ENCODE results near the gene PPY. TPM values are rescaled to one million over a fixed set of nuclear protein-coding genes. Genes with fewer than 3 reads are reported as not detected.
"Not testable (repeated sequence)": the region's sequence is repeated elsewhere in the genome, so short reads cannot be mapped to it uniquely, and the experiment has no call there.

PPY gene
- total RNA-seq, 1 donor from 2014 or later = not detected

DNA sequence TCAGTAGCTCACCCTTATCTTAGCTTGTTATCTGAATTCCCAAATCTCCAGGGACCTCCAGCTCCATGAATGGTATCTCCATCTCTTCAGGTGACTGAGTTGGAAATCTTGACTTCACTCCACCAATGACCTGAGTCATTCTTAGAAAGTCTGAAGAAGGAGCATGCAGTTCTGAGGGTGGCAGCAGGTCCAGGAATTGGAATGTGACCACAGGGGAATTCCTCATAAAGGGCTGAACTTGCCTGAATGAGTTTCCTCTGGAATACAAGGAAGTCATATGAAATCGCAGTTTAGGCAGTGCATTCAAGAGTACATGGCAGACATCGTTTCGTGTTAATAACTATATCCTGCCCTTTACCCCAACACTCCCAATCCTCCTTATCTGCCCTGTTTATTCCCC, 24.0 kb upstream of the PPY start:
- no peak for DNase-seq (ENCODE audit: low spot score)

DNA sequence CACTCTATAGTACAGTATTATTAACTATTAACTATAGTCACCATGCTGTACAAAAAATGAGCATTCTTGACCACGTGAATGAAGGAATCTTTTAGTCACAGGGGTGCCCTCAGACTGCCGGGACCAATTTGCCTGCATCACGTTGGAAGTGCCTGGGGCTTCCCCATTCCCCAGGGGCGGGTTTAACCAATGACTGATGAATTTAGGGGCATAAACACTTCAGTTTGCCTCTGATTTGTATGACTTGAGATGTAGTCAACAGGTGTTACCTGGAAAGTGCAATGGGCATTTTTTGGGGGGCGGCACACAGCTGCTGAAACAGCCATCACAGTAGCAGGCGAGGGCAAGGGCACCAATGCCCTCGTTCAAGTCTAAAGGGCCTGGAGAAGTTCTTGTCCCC, 20.2 kb upstream of the PPY start:
- no peak for DNase-seq (ENCODE audit: low spot score)

DNA sequence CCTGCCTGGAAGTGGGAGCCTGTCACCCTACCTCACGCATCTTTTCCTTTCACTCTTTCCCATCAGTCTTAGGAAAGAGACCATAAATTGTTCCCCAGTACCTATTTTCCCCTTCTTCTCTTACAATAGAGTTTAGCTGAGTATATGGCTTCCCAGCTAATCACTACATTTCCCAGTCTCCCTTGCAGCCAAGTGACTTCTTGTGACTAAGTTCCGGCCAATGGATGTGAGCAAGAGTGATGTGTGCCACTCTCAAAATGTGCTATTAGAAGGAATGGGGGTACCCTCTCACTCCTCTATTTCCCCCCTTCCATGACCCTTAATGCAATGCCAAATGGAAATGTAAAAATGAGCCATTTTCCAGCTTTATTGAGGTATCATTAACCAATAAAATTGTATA, 19.7 kb upstream of the PPY start:
- DNase-seq (ENCODE audit: low spot score) = no peak

DNA sequence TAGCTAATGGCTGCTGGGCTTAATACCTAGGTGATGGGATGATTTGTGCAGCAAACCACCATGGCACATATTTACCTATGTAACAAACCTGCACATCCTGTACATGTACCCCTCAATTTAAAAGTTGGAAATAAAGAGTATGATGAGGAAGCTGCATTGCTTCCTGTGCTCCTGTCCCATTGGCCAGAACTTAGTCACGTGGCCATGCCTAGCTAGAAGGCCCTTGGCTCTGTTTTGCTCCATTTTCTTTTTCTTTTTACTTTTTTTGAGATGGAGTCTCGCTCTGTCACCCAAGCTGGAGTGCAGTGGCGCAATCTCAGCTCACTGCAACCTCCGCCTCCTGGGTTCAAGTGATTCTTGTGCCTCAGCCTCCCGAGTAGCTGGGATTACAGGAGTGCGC, 19.0 kb upstream of the PPY start:
- DNase-seq (ENCODE audit: low spot score) = not testable (repeated sequence)

DNA sequence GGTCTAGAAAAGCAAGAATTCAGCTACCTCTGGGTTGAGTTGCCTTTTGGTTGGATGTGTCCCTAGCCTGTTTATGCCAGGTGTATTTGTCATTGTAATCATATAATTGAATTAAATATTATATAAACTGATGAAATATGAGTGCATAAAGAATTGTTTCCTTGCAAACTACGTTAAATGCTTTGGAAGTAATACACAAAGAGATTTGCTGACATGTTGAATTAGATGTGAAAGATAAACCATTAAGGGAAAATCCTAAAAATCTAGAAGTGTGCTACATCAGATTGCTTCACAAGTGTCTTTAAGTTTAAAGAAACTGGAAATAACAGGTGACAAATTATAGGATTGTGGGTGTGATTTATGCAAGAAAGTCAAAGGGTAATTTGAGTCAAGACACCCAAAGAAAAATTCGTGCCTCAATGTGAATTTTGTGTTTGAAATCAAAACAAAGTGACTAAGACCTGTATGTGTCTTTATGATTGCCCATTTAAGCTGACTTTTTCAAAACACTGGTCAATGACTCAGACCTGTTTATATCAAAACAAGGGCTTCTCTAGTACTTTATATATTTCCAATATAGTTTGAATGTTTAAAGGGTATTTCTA, 16.6 kb upstream of the PPY start:
- no peak for DNase-seq (ENCODE audit: low spot score)

DNA sequence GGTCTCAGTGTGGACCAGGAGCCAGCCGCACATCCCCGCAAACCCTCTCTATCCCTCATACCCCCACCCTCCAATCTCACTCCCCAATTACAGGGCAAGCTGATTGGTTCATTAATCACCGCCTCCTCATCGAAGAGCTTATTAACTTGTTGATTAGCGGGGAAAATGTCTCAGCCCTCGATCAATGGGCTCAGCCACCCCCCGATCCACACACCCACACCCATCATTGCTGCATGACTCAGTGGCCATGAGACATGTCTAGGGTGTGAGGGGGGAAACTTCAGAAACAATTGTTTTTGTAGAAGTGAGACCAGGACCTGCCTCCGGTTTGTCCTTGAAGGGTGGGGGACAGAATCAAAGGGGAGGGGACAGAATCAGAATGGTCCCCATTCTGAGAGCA, 13.9 kb upstream of the PPY start:
- no peak for DNase-seq (ENCODE audit: low spot score)

DNA sequence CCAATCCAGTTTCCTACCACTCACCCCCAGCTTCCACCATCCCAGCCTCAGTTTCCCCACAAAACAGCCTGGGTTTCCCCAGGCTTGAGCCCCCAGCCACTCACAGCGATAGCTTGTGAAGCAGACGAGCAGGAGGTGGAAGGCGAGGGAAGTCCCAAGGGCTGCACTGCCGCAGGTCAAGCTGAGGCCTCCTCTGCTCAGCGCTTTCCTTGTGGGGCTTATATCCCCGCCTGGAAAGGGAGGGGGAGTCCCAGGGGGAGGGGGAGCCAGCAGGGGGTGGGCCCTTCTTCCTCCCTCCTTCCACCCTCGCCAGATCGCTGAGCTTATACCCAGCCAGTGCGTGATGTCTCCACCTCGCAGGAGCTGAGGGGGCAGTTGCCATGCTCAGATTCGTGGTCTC, 11.5 kb upstream of the PPY start, which contains the start of gene PYY:
Gene PYY (minus strand): TSS at position 195 of the 400 bp plus-strand sequence. CDS start 457 bp downstream, outside the sequence.
- DNase-seq (ENCODE audit: low spot score) = no peak

DNA sequence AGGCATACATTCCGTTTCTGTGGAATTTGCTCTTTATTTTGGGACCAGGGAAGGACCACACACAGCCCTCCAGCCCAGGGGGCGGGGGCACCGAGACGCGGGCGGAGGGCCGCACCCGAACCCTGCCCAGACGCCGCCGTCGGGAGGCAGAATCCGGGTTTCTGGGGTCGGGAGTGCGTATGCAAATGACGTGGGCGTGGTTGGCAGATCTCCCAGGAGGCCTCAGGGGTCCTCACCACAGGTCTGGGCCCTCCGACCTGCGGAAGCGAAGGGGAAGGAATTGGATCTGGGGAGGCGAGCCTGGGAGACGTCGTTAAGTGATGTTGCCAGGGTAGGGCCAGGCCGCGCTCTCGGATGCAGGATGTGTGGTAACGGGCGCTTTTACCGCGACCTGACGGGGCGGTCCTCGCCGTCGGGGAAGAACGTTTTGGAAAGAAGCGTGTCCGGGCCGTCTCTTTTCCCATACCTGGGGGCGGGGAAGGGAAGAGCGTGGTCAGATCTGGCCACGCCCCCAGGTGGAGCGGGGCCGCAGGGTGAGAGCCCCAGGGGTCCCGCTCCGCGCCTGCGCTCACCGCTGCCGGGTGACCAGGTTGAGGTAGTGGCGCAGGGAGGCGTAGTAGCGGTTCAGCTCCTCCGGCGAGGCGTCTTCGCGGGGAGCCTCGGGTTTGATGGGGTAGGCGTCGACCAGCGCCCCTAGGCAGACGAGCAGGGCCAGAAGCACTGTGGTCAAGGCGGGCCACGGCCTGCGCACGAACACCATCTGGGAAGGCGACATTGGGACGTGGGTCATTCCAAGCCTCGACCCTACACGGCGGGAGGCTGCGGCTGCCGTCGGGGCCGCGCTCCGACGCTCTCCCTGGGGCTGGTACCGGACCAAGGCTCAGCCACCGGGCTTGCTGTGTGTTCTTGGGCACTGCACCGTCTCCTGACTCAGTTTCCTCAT, 10.7 kb upstream of the PPY start:
- no peak for DNase-seq (ENCODE audit: low spot score)

DNA sequence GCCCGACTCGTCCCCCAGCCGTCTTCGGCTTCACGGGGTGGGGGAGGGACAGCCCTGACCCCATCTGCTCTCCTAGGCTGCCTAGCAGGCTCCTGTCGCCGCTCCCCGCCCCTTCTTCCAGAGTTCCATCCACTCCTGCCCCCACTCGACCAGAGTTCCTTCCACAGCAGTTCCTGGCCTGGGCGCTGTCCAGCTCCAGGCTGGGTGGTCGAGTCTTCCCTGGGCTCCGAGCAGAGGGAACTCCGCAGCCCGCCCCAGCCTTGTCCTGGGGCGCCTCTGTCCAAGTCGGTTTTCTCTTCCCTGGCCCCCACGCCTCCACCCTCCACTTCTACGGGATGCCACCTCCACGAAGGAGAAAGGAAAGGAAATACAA, 10.1 kb upstream of the PPY start:
- DNase-seq (ENCODE audit: low spot score) = no peak

DNA sequence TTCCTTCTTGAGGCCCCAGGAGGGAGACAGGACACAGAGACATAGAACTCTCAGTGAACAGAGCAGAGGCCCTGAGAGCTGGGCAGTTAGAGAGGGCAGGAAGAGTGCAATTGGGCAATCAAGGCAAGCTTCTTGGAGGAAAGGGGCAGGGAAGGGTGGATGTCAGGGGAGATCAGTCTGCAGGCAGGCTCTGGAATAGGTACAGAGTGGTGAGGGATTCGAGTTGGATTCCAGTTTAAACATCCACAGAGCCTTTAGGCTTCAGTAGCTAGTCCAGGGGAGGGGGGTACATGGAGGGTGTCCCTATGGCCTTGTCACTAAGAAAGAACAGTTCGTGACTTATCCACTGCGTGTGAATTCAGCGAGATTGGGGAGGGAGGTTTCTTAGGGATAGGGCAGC, 9.5 kb upstream of the PPY start:
- no peak for DNase-seq (ENCODE audit: low spot score)

DNA sequence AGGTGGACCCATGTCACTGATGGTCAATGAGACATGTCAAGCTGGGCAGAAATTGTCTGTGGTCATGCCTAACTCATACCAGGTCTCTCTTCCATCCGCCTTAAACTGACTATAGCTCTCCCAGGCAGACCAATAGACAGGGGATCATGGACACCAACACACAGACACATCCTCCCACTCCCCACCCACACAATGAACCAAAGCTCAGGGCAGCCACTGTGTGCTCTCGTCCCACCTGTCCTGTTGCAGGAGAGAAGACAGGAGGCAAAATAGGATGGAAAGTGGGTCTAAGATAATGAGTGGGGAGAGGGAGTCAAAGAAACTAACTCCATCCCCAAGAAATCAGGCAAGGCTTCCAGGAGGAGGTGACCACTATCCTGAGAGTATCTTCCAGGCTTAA, 8.3 kb upstream of the PPY start:
- no peak for DNase-seq (ENCODE audit: low spot score)

DNA sequence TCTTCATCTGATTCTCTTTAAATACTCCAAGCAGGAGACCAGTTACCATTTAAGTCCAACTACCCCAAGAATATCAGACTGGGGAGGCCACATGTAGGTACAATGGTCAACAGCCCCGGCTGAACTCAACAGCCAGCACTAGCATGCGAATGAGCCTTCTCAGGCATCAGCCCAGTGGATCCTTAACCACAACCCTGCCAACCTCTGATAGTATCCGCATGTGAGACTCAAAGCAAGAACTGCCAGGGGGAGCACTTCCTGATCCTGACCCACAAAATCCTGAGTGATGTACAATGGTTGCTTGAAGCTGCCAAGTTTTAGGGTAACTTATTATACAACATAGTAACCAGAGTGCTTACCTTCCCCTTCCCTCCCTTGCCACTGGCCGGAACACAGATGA, 7.5 kb upstream of the PPY start:
- no peak for DNase-seq (ENCODE audit: low spot score)

DNA sequence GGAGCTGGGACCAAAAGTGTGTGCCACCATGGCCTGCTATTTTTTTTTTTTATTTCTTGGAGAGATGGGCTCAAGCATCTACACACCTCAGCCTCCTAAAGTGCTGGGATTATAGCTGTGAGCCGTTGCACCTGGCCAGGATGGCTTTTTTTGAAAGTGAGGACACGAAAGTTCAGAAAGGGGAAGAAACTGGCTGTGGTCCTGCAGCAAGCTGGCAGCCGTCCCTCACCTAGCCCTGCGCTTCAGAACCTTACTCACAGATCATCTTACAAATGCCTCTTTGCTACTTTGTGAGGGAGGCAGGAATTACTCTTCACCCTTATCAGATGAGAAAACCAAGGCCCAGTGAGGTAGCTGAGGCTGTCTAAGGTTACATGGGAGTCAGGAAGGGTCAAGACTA, 4.5 kb upstream of the PPY start:
- DNase-seq (ENCODE audit: low spot score) = no peak

DNA sequence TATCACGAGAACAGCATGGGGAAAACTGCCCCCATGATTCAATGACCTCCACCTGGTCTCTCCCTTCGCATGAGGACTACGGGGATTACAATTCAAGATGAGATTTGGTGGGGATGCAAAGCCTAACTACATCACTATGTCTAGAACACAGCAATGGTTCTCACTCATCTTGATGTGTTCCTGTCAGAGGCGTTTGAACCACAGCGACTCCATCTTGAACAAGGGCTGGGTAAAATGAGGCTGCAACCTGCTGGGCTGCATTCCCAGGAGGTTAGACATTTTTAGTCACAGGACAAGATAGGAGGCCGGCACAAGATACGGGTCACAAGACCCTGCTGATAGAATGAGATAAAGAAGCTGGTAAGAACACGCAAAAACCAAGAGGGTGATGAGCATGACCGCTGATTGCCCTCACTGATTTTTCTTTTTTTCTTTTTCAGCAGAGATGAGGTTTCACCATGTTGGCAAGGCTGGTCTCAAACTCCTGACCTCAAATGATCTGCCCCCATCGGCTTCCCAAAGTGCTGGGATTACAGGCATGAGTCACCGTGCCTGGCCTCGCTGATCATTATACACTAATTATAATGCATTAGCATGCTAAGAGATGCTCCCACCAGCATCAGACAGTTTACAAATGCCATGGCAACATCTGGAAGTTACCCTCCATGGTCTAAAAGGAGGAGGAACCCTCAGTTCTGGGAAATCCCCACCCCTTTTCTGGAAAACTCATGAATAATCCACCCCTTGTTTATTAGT, 3.0 kb upstream of the PPY start:
- no peak for DNase-seq (ENCODE audit: low spot score)

DNA sequence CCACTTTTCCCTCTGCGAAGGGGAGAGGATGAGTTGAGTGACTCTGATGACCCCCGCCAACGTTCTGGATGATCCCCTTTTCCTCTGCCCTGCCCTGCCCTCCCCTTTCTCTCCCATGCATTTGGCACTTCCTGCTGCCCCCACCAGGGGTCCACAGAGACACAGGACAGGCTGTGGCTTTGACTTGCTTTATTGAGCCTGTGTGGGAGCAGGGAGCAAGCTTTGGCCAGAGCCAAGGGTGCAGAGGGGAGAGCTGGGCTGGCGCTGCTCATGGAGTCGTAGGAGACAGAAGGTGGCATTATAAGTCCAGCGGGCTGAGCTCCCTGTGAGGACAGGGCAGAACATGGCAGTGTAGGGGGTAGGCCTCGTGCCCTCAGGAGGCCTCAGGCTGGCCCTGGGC, 1.6 kb downstream of the PPY start:
- no peak for DNase-seq (ENCODE audit: low spot score)

DNA sequence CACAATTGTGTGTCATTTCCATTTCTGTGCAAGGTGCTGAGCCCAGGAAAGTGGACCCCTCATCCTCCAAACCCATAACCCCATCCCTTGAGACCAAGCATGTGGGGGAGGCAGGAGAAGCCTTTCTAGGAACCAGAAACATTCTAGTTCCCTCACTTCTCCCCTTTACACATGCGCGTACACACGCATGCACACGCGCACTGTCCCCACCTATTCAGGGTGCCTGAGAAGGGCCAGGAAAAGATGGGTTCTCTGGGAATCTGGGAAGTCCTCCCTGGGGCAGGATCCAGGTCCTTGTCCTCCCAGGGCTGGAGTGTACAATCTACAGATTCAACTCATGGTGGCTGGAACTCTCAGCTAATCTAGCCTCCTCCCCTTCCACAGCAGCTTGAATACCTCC, 2.4 kb downstream of the PPY start:
- no peak for DNase-seq (ENCODE audit: low spot score)

DNA sequence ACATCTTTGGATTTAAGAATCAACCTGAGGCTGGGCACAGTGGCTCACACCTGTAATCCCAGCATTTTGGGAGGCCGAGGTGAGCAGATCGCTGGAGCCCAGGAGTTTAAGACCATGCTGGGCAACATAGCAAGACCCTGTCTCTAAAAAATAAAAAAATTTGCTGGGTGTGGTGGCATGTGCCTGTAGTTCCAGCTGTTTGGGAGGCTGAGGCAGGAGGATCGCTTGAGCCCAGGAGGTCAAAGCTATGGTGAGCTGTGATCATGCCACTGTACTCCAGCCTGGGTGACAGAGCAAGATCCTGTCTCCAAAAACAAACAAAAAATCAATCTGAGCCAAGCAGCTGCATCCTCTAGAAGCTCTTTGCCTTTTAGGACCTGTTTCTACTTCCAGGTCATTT, 2.8 kb downstream of the PPY start:
- not testable (repeated sequence) for DNase-seq (ENCODE audit: low spot score)

DNA sequence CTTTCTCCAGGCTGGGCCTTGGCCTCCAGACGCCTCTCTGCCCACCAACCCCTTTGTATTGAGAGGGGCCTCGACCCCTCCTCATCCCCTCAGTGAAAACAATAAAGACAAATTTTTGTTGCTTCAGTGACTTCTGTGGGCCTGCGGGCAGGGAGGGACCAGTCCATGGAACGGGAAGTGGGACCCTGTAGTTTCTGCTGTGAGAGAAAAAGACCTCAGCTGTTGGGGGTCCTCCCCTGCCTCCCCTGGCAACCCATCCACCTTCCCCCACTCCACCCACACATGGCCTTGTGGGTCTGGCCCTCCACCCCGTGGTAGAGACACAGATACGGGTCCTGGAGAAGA, 3.5 kb downstream of the PPY start:
- no peak for DNase-seq (ENCODE audit: low spot score)

DNA sequence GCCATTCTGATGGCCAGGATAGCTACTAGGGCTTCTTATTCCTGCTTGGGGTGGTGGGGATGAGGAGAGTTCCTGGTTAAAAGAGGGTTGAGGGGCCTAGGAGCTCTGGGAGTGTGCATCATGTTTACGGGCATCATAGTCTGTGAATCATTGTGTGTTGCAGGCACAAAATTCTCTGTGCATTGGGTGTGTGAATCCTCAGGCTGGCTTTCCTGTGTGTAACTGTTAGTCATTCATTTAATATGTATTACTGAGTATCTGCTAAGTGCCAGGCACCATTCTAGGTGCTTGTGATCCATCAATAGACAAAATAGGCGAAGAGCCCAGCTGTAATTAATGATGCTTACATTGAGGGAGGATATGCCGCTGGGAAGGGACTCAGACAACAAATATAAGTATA, 5.8 kb downstream of the PPY start:
- no peak for DNase-seq (ENCODE audit: low spot score)

DNA sequence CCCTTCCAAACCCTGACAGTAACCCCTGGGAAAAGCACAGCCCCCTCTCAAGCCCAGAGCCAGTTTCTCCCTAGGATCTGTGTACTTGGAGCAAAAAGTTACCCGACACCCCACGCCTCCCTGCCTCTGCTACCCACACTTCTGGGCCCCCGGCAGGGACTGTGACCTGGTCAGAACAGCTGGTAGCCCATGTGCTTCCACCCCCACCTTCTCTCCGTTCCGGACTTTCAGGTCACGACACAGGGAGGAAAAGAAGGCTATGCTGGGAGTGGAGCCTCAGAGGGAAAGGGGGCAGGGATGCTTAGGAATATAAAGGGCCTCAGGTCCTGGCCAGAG, 6.4 kb downstream of the PPY start:
- no peak for DNase-seq (ENCODE audit: low spot score)

DNA sequence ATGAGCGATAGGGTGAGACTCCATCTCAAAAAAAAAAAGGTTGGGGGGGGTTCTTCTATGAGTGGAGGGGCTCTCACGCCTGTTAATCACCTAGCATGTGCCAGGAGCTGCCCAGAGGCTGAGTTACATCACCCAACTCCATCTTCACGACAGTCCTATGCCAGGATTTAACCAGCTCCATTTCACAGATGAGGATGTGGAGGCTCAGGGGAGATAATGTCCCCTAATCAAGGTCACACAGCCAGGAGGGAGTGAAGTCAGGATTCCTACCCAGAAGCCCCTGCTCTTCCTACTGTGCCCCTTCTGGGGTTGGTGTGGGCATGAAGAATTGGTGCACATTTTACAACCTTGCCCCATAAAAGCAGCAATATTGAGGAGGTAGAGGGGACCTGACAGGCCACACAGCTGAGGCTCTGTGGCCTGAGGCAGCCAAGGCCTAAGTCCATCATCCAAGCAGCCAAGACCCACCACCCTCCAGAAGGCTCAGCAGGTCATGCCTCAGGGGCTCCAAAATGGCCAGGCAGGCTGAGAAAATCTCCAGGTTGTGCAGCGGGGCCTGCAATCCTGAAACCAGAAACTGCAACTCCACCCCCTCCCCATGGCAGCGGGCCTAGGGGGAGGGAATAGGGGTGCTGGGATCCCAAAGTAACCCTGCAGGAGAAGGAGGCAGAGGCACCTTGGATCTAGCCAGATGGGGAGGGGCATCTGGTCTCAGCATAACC, 6.9 kb downstream of the PPY start:
- no peak for DNase-seq (ENCODE audit: low spot score)

DNA sequence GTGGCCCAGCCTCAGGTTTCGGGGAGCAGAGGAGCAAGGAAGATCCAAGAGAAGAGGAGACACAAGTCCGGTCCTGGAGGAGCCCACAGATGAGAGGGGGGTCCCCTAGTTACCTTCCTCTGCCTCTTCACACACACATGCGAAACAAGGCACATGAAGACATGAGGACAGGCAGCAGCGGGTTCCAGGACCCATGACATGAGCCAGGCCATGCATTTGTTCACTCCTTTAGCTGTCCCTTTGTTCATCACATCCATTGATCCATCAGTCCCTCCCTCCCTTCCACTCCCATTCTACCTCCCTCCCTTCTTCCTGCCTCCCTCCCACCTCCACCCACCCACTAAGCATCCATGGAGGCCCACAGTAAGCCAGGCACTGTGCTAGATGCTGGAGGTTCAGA, 9.4 kb downstream of the PPY start:
- DNase-seq (ENCODE audit: low spot score) = no peak

Measured in umbilical cord (tissue), 2 donors.